DMS 273 (cell line): ENCODE measurements around the gene TMEM271.

Experiments used
- DNase-seq: peaks from one replicate; lab custom pipeline; 2025; ENCODE audit not compliant: unreplicated experiment; lab: John Stamatoyannopoulos, UW

The TMEM271 gene

GRCh38 chr4:535181-535923 lies 40.7 kb downstream of the TMEM271 start:
- DNase-seq: no peak

GRCh38 chr4:534576-535151 lies 41.4 kb downstream of the TMEM271 start:
- DNase-seq: no peak

GRCh38 chr4:534101-534575 lies 42.0 kb downstream of the TMEM271 start:
- no peak for DNase-seq

GRCh38 chr4:533318-534100 lies 42.6 kb downstream of the TMEM271 start:
- DNase-seq: no peak

GRCh38 chr4:532588-533317 lies 43.3 kb downstream of the TMEM271 start:
- no peak for DNase-seq

DNA sequence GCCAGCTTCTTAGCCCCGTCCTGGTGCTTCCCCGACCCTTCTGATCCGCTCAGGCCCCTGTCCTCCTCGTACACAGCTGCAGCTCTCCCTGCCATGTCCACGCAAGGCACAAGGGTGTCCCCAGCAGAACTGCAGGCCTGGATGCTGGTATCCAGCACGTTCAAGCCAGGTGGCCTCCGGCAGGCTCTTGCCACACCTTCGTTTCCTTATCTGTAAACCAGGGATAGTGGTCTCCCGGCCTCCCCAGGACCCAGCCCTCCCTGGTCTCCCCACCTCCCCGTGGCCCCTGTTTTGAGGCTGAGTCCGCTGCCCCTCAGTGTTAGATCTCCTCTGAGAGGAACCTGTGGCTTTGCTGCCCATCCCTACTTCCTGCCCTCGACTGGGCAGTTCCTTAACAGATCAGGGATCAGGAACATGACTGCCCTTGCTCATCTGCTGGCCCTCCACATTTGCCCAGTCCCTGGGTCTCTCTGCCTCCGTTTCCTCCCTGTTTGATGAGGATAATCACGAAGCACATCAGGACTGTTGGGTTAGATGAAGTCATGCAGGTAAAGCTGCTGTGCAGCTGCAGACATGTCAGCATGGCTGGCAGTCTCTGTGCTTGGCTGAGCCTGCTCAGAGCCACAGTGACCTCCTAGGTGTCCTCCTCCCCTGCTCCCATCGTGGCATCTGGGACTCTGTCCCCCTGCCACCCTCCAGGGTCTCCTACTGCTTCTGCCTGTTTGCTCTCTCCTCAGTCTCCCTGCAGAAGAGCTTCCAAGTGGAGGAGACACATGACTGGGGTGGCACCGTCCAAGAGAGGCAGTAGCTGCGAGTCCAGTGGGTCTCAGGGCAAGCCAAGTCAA lies 44.2 kb downstream of the TMEM271 start:
- no peak for DNase-seq

GRCh38 chr4:531076-531475 lies 45.0 kb downstream of the TMEM271 start:
- DNase-seq: no peak

DNA sequence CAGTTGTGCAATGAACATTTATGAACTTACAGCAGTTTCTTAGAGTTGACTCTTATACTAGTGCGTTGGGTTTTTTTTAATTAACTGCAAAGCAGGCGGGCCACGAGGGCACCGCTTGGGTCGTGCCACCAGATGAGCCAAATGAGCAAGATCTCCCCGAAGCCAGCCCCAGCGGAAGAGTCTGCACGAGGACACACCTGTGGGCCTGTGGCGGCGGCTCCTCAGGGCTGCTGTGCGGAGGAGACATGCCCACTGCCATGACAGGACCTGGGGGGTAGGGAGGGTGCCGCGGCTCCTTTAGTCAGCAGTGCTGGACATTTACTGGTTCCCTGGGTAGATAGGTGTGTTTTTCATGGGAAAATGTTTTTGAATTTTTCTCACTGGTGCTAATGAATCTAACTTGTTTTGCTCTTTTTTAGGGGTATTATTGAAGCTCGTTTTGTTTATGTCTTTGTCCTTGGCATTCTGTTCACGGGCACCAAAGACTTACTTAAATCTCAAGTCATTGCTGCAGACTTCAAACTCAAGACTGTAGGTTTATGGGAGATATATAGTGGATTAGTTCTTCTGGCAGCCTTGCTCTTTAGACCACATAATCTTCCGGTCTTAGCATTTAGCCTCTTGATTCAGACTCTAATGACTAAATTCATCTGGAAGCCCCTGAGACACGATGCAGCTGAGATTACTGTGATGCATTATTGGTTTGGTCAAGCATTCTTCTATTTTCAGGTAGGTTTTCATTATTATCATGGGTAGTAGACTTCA lies 45.9 kb downstream of the TMEM271 start:
- DNase-seq: no peak

DNA sequence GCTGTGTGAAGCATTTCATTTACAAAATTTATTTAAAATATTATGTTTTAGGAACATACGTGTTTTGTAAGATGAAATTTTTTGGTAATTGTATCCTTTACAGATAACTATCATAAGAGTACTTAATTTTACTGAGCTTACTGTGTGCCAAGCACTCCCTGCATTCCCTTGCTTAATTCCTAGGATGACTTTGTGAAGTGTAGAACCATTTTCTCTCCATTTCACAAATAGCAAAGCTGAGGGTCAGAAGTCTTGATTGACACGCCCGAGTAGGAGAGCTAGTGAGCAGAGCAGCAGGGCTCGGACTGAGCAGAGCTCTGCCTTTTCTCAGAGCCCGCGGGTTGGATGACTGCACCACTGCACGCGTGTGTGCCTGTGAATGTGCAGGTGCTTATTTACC lies 46.5 kb downstream of the TMEM271 start:
- no peak for DNase-seq

- DNase-seq: no peak
These were observed 47.3 kb downstream of the TMEM271 start for GRCh38 chr4:528835-529234.

GRCh38 chr4:528296-528695 lies 47.8 kb downstream of the TMEM271 start:
- DNase-seq: no peak

DNA sequence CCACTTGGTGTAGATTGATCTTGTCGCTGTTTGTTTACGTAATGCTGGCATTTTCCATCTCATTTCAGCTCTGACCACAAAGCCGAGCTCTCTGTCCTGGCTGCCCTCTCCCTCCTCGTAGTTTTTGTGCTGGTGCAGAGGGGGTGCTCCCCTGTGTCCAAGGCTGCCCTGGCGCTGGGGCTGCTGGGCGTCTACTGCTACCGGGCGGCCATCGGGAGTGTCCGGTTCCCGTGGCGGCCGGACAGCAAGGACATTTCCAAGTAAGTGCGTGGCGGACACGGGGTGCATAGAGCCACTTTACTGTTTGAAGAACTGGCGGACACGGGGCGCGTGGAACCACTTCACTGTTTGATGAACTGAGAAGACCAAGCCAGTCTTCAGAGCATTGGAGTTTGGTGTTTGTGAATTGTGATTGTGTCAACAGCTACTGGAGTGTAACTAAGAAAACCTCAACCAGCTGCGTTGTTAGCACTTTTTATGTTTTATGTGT lies 49.1 kb downstream of the TMEM271 start:
- no peak for DNase-seq

DNA sequence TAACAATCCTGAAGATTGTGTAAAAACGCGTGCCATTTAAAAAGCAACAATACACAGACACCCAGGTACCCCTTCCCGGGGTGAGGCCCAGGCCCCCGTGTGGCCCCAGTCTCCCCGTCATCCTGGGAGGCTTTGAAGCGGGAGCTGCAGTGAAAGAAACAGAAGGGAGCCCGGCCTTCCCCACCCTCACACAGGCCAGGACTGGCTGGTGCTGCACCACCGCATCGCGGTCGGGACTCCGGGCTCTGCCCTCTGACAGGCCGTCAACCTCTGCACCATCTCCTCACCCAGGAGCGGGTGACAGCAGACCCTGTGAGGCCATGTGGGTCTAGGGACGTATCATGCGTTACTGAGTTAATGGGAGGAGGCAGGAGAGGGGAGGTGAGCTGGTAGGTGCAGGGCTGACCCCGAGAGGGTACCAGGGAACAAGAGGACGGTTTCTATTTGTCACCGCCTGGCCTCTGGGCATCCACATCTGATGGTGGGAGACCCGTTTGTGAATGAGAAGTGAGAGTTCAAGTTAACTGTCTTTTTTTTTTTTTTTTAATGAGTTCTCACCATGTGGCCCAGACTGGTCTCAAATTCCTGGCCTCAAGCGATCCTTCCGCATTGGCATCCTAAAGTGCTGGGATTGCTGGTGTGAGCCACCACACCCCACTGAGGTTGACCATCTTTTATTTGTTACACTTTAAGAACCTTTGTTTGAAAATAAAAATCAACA lies 49.7 kb downstream of the TMEM271 start:
- DNase-seq: no peak

GRCh38 chr4:525660-526059 lies 50.4 kb downstream of the TMEM271 start:
- no peak for DNase-seq

GRCh38 chr4:524196-524595 lies 51.9 kb downstream of the TMEM271 start:
- no peak for DNase-seq
